HG02938 (cell line): Measurements from ENCODE around the gene TSPAN14.

Experiments
- ATAC-seq: cut with Tn5 transposase; IDR thresholded peaks from one replicate; pipeline ENCODE4 v1.9.1; 2021; ENCODE audit warnings: mild to moderate bottlenecking, moderate library complexity; ENCODE audit not compliant: unreplicated experiment

Gene TSPAN14

GRCh38 chr10:80580638-80581468 lies 126.7 kb downstream of the TSPAN14 start:
- no peak for ATAC-seq

- ATAC-seq: no peak
These were observed 127.3 kb downstream of the TSPAN14 start for GRCh38 chr10:80581469-80581835.

GRCh38 chr10:80582286-80582960 lies 128.3 kb downstream of the TSPAN14 start:
- no peak for ATAC-seq
